LoVo (cell line): ENCODE results near the gene SHANK1.

Experiments
- DNase-seq: peaks from one replicate; pipeline ENCODE4 v3.0.0-alpha.2; 2016; ENCODE audit warnings: low spot score

Gene SHANK1

DNA sequence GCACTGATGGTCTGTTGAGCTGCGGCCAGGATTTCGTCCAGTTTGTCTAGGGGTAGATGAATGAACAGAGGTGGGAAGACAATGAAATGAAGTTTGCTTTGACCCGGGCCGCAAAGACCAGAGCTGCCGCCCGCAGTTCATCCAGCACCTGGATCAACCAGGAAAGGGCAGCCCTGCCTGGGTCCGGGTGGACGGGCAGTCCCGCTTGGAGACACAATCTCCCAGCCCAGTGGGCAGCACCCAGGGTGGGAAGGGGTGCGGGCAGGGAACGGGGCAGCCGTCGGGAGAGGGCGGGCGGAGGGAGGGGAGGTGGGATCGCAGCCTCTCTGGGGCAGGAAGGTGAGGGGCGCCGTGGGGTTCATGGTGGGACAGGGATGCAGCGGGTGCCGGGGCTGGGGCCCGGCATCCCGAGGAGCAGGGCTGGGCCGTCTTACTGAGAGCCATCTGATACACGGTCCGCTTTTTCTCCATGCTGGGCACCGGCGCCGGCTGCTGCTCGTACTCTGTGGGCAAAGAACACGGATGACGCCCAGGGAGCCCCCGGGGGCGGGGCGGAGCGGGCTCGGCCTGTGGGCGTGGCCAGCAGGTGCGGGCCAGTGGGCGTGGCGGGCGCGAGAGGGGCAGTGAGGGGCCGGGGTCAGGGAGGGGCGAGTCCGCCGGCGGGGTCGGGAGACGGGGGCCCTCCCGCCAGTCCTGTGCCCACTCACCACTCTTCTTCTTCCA lies 33.1 kb downstream of the SHANK1 start:
- DNase-seq, result no peak

DNA sequence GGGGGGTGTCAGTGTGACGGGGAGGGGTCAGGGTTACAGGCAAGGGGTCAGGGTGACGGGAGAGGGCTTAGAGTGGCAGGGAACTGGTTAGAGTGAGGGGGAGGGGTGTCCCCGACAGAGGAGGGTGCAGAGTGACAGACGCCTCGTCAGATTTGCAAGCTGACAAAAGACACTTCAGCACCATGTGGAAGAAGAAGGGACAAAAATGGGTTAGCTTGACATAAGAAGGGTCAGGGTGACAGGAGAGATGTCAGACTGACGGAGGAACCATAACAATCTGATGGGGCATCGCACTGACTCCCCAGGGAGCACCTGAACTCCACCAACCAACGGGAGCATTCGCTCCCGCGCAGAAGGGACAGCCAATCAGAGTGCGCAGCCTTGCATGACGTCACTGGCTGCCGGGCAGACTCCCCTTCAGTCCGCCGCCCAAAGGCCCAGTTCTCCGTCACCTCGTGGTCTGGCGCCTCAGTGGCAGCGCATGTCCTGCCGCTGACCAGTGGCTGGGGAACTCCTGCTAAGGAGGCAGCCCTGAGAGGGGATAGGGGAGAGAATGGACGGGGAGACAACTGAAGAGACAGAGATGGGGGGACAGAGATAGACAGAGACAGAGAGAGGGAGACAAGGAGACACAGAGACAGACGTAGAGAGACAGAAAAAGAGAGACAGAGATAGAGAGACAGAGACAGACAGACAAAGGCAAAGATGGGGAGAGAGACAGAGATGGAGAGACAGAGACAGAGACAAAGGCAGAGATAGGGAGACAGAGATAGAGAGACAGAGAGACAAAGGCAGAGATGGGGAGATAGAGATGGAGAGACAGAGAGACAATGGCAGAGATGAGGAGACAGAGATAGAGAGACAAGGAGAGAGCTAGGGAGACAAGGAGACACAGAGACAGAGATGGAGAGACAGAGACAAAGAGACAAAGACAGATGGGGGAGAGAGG lies 40.2 kb downstream of the SHANK1 start:
- peak; percentile 61 for DNase-seq

DNA sequence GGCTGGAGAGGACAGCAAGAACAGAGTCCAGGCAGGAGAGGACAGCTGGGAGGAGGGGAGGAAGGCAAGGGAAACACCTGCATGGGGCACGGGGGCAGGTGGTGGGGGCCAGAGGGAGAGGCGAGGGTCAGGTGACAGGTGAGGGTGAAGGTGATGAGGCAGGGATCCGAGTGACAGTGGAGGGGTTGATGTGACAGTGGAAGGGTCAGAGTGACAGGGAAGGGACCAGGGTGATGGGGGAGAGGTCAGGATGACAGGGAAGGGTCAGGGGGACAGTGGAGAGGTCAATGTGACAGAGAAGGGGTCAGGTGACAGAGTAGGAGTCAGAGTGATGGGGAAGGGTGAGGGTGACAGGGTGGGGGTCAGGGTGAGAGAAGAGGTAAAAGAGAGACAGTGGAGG lies 41.3 kb downstream of the SHANK1 start:
- no peak for DNase-seq

DNA sequence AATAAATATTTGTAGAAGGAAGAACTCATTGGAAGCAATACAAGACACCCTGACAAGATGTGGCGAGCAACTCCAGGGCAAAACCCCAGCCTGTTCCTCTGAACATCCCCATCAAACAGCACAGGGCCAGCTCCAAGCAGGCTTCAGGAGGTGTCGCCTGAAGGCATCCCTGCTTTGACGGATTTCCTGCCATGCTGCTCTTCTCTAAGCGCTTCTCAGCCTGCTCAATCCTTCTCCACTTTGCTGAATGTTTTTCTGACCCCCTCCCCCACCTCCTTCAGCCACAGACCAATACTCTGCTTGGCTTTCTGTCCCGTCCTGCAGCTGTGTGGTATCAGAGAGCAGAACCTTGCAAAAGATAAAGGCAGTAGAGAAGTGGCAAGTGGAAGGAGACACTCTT lies 42.0 kb downstream of the SHANK1 start:
- DNase-seq, result no peak

DNA sequence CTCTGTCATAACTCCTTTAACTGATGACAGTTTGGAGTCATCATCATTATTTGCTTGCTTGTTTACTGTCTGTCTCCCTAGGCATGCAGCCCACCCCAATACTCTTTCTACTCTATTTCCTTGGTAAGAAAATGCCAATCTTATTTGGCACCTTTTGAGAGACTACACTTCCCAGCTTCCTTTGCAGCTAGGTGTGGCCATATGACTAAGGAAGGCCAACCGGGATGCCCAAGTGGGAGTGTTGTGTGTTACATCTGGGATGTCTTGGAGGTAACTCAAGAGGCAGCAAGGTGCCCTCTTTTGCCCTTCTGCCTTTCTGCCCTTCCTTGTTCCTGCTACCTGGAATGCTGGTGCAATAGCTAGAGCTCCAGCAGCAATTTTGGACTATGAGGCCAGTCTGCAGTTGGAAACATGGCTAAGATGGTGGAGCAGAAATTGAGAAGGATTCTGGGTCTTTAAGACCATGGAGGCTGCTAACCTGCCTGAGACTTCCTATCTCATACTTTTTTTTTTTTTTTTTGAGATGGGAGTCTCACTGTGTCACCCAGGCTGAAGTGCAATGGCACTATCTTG lies 42.9 kb downstream of the SHANK1 start:
- no peak for DNase-seq

DNA sequence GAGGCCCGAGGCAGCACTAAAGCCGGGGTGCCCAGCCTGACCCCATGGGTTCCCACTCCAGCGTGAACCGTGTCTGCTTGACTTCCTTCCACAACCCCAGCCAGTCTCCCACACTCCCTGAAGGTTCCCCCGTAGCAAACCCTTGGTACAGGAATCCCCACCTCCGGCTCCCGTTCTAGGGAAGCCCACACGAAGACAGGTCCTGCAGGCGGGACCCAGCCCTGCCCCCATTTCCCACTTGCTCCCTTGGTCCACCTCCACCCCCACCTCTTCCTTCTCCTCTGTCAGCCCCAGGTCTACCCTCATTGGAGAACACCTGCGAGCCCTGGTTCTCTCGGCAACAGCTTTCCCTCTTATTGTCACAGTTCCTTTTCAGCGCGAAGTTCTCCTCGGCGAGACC lies 46.5 kb downstream of the SHANK1 start:
- no peak for DNase-seq

DNA sequence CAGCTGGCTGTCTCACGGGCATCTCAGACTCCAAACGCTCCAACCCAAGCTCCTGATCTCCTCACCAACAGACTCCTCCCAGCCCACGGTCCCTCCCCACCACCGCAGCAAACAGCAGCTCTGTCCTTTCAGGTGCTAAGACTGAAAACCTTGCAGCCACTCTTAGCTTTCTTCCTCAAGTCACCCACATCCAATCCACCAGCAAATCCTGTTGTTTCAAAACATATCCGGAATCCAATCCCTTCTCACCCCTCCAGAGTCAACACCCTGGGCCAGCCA lies 49.6 kb downstream of the SHANK1 start:
- no peak for DNase-seq

DNA sequence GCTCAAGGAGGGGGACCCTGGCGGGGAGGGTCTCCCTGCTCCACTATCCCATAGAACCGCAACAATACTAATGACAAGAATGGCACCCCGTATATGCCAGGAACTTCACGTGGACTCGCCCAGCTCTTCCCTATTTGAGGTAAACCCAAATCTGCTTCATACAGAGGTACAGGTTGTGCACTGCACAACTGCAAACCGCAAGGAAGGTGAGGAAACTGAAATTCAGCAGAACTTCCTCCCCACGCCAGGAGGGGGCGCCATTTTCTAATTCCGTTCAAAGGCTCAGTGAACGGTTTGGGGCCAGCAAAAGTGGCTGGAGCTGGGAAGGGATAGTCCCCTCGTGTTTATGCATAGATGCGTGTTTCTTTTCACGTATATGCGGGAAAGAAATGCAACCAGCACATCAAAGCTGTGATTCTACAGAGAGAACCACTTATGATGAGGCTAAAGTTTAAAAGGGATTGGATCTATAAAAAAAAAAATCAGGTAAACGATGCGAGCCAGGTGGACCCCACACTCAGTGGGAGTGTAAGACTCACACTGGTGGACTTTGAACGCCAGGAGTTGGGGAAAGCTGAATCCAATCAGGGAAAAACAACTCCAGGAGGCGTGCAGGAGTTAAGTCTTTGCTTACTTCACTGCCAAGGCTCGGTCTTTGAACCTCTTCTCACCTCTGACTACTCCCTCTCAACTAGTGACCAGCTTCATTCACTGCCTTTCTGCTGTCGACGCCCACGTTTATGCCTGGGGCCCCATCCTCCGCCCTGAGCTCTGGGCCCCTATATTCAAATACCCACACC lies 50.1 kb downstream of the SHANK1 start:
- peak; percentile 9 for DNase-seq

DNA sequence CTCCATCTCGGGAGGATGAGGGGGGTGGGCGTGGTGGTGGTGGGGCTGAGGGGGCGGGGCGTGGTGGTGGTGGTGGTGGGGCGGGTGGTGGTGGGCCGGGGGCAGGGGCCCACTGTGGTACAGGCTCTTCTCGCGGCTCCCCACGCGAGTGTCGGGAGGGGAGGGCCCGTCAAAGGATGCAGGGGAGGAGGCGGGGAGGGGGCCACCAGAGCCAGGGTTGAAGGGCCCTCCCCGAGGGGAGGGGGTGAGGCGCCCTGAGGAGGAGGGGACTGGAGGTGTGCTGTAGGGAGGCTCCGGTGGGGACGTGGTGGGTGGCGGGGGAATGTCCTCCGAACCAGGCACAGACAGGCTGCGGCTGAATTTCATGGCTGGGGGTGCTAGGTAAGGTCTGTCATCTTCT lies 50.7 kb downstream of the SHANK1 start:
- no peak for DNase-seq

DNA sequence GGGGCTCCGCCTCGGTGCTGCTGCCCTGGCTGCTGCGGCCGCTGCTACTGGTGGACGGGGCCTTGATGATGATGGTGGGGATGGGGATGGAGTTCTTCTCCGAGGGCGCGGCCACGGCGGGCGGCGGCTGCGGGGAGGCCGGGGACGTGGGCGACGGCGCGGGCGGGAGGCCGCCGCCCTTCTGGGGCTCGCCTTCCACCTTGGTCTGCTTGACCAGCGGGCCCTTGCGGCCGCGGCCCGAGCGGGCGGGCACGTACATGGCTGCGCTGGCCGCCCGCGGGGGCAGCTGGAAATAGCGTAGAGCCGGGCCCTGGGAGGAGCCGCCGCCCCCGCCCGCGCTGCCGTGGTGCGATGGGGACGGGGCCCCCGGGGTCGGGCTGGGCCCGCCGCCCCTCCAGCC lies 51.2 kb downstream of the SHANK1 start:
- DNase-seq, result no peak

DNA sequence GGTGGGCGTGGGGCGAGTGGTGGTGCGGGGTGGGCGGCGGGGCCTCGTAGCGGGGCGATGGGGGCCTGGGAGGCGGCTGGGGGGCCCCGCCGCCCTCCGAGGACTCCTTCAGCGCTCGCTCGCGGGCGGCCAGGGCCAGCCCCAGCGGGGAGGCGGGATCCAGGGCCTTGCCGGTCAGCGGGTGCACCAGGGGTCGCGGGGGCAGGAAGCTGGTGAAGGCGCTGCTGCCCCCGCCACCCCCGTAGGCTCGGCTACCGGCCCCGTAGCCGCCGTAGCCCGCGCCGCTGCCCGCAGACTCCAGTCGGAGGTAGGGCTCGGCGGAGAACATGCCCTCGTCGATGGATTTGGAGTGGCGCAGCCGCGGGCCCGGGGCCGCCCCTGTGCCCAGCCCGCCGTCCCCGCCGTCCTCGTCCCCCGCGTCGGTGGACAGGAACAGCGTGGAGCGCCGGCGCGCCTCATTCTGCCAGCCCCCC lies 51.8 kb downstream of the SHANK1 start:
- DNase-seq, result no peak

DNA sequence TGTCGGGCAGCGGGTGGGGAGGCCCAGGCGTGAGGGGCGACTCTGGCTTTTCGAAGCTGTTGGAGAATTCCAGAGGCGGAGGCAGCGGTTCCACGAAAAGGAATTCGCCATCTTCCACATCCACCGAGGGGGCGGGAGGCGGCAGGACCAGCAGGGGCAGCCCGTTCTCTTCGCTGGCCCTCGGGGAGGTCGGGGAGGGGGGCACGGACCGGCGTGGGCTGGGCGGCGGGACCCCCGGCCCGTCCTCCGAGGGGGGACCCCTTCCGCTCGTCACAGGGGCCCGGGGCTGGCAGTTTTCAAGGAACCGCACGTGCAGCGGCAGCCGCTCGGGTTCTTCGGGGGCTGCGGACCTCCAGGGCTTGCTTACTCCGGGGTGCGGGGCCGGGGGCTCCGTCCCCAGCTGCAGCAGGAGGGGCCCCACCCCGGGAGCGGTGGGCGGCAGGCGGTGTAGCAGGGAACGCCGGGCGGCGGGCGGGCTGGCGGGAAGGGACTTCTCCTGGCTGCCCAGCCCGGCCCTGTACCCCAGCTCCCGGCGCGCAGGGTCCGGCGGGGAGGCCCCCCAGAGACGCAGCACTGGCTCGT lies 52.3 kb downstream of the SHANK1 start:
- DNase-seq, result no peak

DNA sequence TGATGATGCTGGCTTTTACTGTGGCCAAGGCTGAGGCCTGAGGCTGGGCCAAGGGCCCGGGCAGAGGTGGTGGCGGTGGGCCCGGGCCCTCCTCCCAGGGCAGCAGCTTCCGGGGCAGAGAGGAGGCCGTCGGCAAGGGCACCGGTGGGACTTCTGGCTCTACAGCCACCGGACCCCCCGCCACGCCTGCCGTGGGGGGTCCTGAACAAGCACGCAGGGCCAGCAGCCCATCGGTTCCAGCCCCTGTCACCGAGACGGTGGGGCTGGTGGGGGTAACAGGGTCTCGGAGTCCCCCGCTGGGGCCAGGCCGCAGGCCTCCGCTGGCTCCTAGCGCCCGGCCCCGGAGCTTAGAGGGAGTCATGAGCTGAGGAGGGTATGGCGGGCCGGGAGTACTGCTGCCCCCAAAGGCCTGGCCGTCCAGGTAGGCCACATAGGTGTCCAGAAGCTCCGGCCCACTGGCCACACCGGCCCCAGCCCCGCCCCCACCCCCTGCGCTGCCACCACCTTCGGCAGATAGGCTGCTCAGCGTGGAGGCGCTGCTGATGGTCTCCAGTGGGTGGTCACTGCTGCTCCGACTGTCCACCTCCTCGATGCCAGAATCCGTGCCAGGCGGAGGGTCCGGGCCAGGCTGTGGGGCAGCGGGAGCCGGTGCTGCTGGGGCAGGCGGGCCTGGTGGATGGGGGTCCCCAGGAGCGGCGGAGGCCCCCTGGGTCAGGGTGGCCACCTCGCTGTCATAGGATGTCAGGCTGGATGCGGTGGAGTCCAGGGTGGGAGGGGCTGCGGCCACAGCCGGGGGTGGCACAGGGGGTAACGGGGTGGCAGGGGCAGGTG lies 53.0 kb downstream of the SHANK1 start:
- no peak for DNase-seq

DNA sequence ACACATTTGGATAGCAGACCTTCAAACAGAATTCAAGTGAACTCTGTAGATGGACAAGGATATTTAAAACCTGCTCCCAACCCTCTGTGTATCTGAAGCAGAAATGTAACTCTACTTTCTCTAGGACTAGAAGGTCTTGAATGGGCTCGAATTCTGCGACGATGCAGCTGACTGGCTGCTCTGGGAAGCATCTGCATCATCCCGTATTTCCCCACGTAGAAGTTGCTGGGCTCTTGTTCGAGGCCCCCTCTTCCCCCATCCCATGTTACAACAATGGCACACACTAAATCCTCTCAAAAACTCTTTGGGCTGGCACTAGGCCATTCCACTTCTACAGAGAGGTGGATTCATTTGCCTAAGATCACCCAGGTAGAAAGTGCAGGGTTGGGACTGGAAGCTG lies 55.4 kb downstream of the SHANK1 start:
- no peak for DNase-seq

DNA sequence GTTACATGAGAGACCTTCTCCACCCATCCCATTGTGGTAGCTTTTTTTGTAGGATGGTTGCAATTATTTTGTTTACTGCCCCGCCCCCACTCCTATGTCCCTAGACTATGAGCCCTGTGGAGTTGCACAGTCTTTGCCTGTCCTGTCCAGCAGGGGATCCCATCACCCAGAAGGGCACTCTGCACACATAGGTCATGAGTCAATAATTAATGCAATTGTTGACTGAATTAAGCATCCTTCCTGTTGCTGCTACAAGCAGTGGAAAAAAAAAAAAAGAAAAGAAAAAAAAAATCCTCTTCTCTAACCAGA lies 56.2 kb downstream of the SHANK1 start:
- DNase-seq, result no peak

DNA sequence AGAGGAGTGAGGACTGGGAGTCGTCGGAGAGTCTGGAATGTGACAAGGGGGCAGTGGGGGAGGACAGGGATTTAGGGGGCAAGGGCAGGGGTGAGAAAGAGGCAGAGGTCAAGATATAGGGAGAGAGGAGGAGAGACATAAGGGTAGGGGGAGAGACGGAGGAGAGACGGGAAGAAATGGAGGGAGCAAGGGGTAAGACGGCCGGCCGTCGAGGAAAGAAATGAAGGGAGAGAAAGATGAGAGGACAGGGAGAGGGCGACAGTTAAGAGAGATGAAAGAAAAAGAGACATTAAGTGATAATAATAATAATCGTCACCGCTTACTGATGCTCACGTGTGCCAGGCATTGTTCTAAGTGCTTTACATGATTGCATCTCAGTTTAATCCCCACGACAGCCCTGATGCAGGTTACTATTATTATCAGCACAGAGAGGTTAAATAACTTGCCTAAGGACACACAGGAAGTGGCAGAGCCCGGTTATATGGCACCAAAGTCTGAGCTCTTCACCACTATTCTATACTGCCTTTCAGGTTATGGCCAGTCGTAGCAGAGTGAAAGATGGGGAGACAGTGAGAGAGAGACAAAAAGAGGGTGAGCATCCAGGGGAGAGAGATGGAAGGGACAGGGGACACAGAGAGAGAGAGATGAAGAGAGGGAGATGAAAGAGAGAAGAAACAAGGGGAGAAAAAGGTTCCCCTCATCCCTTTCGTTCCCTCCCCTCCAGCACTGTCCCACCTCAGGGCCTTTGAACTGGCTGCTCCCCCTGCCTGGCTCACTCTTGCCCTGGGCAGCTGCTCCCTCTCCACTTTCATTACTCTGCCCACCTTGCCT lies 56.7 kb downstream of the SHANK1 start:
- no peak for DNase-seq

DNA sequence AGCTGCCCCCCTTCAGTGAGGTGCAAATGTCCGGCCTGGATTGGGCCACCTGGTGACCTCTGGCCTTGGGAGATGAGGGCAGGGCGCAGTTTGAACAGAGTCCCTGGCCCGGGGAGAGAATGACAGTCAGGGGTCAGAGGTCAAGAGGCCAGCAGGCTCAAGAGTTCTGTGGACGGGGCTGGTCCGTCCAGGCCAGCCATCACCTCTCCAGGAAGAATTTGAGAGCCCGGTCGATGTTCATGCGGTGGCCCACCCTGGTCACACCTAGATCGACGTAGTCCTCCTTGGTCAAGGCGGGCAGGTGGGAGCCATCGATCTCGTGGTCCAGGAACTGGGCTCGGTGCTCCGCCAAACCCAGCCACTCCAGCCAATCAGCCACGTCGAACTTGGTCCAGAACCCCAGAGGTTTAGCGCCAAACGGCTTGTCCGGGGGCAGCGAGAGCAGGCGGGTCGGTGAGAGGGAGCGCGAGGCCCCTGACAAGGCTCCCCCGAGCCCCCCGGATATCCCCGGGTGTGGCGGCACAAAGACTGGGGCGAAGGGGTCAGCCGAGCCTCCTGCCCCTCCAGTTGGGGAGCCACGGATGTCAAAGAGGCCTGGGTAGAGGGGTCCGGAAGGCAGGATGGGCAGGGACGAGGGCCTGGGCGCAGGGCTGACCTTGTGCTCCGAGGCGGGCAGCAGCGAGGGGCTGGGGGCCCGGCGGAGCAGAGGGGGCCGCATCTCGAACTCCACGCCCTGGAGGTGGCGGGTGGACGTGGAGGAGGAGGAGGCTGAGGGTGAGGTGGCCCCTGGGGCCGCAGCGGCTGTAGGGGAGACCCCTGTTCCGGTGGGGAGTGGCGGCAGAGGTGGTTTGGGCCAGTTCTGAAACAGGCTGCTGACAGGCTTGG lies 57.6 kb downstream of the SHANK1 start:
- no peak for DNase-seq

DNA sequence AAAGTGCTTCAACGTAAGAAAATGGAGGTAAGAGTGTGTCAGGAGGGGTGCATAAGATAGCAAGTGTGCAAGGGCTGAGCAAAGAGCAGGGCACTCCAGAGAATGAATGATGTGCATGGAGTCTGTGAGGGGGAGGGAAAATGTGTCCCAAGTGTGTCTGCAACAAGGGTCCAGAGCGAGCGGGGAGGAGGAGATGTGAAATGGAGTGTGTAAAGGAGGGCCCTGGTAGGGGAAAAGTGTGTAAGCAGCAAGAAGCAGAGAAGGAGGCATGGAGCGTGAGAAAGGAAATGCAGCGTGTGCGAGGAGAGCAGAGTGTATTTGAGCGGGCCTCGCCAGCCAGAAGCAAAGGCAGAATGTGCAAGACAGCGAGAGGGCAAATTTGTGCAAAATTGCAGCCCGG lies 58.6 kb downstream of the SHANK1 start:
- DNase-seq, result no peak

DNA sequence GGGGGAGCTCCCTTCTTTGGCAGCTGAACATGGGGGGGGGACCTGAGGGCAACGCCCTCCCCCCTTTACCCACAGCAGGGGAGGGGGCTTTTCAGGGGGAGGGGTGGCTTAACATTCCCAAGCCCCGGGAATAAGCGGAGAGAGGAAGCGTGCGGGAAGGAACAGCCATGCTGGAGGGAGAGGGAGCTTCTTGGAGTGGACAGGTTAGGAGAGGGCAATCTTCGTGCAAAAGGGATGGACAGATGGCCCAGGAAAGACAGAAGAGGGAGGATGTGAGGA lies 59.6 kb downstream of the SHANK1 start:
- no peak for DNase-seq
